Measurements from ENCODE around the gene PLXNB2. TPM values are rescaled to one million over a fixed set of nuclear protein-coding genes. Genes with fewer than 3 reads are reported as not detected.

Gene PLXNB2
- polyA plus RNA-seq, 1 donor from 2014 or later = 38.6 TPM

GRCh38 chr22:50293441-50294318 is 13.8 kb downstream of the PLXNB2 start:
- TF ChIP-seq, protein P1, sequence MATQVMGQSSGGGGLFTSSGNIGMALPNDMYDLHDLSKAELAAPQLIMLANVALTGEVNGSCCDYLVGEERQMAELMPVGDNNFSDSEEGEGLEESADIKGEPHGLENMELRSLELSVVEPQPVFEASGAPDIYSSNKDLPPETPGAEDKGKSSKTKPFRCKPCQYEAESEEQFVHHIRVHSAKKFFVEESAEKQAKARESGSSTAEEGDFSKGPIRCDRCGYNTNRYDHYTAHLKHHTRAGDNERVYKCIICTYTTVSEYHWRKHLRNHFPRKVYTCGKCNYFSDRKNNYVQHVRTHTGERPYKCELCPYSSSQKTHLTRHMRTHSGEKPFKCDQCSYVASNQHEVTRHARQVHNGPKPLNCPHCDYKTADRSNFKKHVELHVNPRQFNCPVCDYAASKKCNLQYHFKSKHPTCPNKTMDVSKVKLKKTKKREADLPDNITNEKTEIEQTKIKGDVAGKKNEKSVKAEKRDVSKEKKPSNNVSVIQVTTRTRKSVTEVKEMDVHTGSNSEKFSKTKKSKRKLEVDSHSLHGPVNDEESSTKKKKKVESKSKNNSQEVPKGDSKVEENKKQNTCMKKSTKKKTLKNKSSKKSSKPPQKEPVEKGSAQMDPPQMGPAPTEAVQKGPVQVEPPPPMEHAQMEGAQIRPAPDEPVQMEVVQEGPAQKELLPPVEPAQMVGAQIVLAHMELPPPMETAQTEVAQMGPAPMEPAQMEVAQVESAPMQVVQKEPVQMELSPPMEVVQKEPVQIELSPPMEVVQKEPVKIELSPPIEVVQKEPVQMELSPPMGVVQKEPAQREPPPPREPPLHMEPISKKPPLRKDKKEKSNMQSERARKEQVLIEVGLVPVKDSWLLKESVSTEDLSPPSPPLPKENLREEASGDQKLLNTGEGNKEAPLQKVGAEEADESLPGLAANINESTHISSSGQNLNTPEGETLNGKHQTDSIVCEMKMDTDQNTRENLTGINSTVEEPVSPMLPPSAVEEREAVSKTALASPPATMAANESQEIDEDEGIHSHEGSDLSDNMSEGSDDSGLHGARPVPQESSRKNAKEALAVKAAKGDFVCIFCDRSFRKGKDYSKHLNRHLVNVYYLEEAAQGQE (IDR thresholded peaks at IDR 0.05; ENCODE audit: borderline replicate concordance) = no peak
- H3K36me3 ChIP-seq (ENCODE audit: insufficient read depth, low read length) = no peaks in the 10 kb centered on the region
- peaks cover 12% of the 10 kb centered on the region for H4K20me1 ChIP-seq (ENCODE audit: insufficient read depth)

GRCh38 chr22:50292643-50293440 is 14.6 kb downstream of the PLXNB2 start:
- Histone ChIP-seq H3K9me2 (ENCODE audit: insufficient read depth, low read length) (no peaks in the 10 kb centered on the region), H3K4me3 (ENCODE audit: low read length) (no peak overlapping the region), H3K27me3 (ENCODE audit: insufficient read depth, low read depth, low read length) (no peaks in the 10 kb centered on the region), H3K36me3 (ENCODE audit: insufficient read depth, low read length) (no peaks in the 10 kb centered on the region), H3F3A (ENCODE audit: insufficient read depth, low read length, poor library complexity, severe bottlenecking) (no peaks in the 10 kb centered on the region), H3K9me3 (ENCODE audit: low read length) (no peaks in the 10 kb centered on the region), H2AFZ (ENCODE audit: low read depth, low read length) (no peak overlapping the region), H3K27ac (ENCODE audit: low read length) (no peak overlapping the region), H4K20me1 (ENCODE audit: insufficient read depth) (peaks cover 12% of the 10 kb centered on the region), H3K79me2 (replicated peaks; ENCODE audit: insufficient read depth, low read length) (peaks cover 27% of the 10 kb centered on the region), H3K9ac (ENCODE audit: low read length) (no peak overlapping the region), H3K4me2 (ENCODE audit: low read length) (no peak overlapping the region)
- TF ChIP-seq RAD21 (conservative IDR thresholded peaks at IDR 0.05) (no peak), SMC3 (conservative IDR thresholded peaks at IDR 0.05; ENCODE audit: poor library complexity) (no peak), EZH2 (IDR thresholded peaks at IDR 0.05; ENCODE audit: borderline replicate concordance, insufficient read depth, low read length, poor library complexity, severe bottlenecking) (no peak), MXI1 (conservative IDR thresholded peaks at IDR 0.05; ENCODE audit: poor library complexity, severe bottlenecking) (no peak), TAF1 (IDR thresholded peaks at IDR 0.05; ENCODE audit: low read depth) (no peak), EP300 (conservative IDR thresholded peaks at IDR 0.05; ENCODE audit: poor library complexity, severe bottlenecking) (no peak), POLR2AphosphoS5 (IDR thresholded peaks at IDR 0.05) (no peak)
- TF ChIP-seq, protein P2, sequence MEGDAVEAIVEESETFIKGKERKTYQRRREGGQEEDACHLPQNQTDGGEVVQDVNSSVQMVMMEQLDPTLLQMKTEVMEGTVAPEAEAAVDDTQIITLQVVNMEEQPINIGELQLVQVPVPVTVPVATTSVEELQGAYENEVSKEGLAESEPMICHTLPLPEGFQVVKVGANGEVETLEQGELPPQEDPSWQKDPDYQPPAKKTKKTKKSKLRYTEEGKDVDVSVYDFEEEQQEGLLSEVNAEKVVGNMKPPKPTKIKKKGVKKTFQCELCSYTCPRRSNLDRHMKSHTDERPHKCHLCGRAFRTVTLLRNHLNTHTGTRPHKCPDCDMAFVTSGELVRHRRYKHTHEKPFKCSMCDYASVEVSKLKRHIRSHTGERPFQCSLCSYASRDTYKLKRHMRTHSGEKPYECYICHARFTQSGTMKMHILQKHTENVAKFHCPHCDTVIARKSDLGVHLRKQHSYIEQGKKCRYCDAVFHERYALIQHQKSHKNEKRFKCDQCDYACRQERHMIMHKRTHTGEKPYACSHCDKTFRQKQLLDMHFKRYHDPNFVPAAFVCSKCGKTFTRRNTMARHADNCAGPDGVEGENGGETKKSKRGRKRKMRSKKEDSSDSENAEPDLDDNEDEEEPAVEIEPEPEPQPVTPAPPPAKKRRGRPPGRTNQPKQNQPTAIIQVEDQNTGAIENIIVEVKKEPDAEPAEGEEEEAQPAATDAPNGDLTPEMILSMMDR (IDR thresholded peaks at IDR 0.05; ENCODE audit: poor library complexity, severe bottlenecking) = no peak
- TF ChIP-seq, protein P1 (IDR thresholded peaks at IDR 0.05; ENCODE audit: borderline replicate concordance) = no peak

More at GRCh38 chr22:50293441-50294318, 13.8 kb downstream of the PLXNB2 start:
- Histone ChIP-seq H3K9me3 (ENCODE audit: low read length) (no peaks in the 10 kb centered on the region), H3F3A (ENCODE audit: insufficient read depth, low read length, poor library complexity, severe bottlenecking) (no peaks in the 10 kb centered on the region), H3K4me3 (ENCODE audit: low read length) (no peak overlapping the region), H3K27ac (ENCODE audit: low read length) (no peak overlapping the region), H3K9me2 (ENCODE audit: insufficient read depth, low read length) (no peaks in the 10 kb centered on the region), H3K27me3 (ENCODE audit: insufficient read depth, low read depth, low read length) (no peaks in the 10 kb centered on the region), H3K4me2 (ENCODE audit: low read length) (no peak overlapping the region), H3K79me2 (replicated peaks; ENCODE audit: insufficient read depth, low read length) (peaks cover 32% of the 10 kb centered on the region), H3K9ac (ENCODE audit: low read length) (no peak overlapping the region), H2AFZ (ENCODE audit: low read depth, low read length) (no peak overlapping the region)

Measured in neural cell (in vitro differentiated cells).